K562 (cell line): Measurements from ENCODE around the gene MYO18B. TPM values are rescaled to one million over a fixed set of nuclear protein-coding genes. Genes with fewer than 3 reads are reported as not detected.

Experiments
- ATAC-seq: fragments of 200-7000 bp; cut with Tn5 transposase; 3 replicates; pipeline ENCODE4 v1.9.1; 2020; ENCODE audit warnings: moderate library complexity
- BruUV-seq: library from RNA; stranded (reverse); fragments of 400-500 nt; replicated peaks from 2 replicates; lab custom pipeline; 2021; lab: Mats Ljungman, UMichigan
- CTCF ChIA-PET: fragments of 300-600 bp; formaldehyde crosslinking; extraction: SDS; loops from one replicate; lab custom pipeline; 2021; ENCODE audit warnings: low intra/inter-chr PET ratio; lab: Yijun Ruan, JAX
- POLR2A ChIA-PET: fragments of 300-600, 350-650 bp; sonication (Branson Sonifier 250); formaldehyde crosslinking; extraction: SDS; loops from one replicate; lab custom pipeline; 2021; ENCODE audit warnings: antibody characterized with exemption, inconsistent platforms; lab: Yijun Ruan, JAX
- DNase-seq, 4 experiments: peaks; one replicate each; pipeline versions ENCODE4 v3.0.0 to v3.0.0-alpha.2; 2011 to 2018; ENCODE audit warnings: low spot score in 3 of 4, mixed read lengths in 3 of 4; ENCODE audit errors: extremely low read depth in 1 of 4
- FAIRE-seq: peaks from 2 replicates; lab custom pipeline; 2011; peaks lifted over from hg19 to GRCh38; lab: Jason Lieb, UNC
- H2AFZ ChIP-seq: 2 replicates; pipeline ENCODE4 v1.6.0; 2011; ENCODE audit warnings: low read depth, low read length, control low read depth, inconsistent platforms
- H3K27ac ChIP-seq: fragments of 200-600 bp; 3 replicates; pipeline ENCODE4 v1.8.0; 2011; ENCODE audit warnings: low read depth, mild to moderate bottlenecking, control low read depth, inconsistent platforms, low read length, moderate library complexity, mixed read lengths; ENCODE audit errors: extremely low read depth
- H3K27me3 ChIP-seq, 2 experiments: fragments of 300-600 bp in 1 of 2; 2 replicates in 1 of 2; 3 replicates in 1 of 2; pipeline versions ENCODE4 v1.6.0 to v1.8.0; 2011; ENCODE audit warnings: inconsistent platforms in 2 of 2, low read length in 2 of 2, mild to moderate bottlenecking in 1 of 2, mixed read lengths in 1 of 2, moderate library complexity in 1 of 2; ENCODE audit not compliant: control insufficient read depth in 2 of 2, insufficient read depth in 2 of 2
- H3K36me3 ChIP-seq: fragments of 300-600 bp; 3 replicates; pipeline ENCODE4 v1.8.0; 2011; ENCODE audit warnings: mild to moderate bottlenecking, low read length, inconsistent platforms; ENCODE audit not compliant: control insufficient read depth, insufficient read depth
- H3K4me1 ChIP-seq, 2 experiments: fragments of 200-600 bp in 1 of 2; replicated peaks in 1 of 2; 2 replicates in 1 of 2; 3 replicates in 1 of 2; pipeline versions ENCODE4 v1.5.1 to v1.8.0; 2011; ENCODE audit warnings: inconsistent platforms in 2 of 2, low read length in 2 of 2, mild to moderate bottlenecking in 1 of 2, mixed read lengths in 1 of 2, moderate library complexity in 1 of 2; ENCODE audit not compliant: control insufficient read depth in 2 of 2, insufficient read depth in 2 of 2
- H3K4me2 ChIP-seq: 2 replicates; pipeline ENCODE4 v1.6.1; 2011; ENCODE audit warnings: low read length, control low read depth, inconsistent platforms, mixed read lengths; ENCODE audit not compliant: insufficient read depth
- H3K4me3 ChIP-seq: fragments of 200-600 bp; sonication (generic), shearing (Covaris generic); 2 replicates; pipeline ENCODE4 v1.5.1; 2016; ENCODE audit warnings: control low read depth, inconsistent platforms
- H3K79me2 ChIP-seq: fragments of 200-600 bp; 3 replicates; pipeline ENCODE4 v1.8.0; 2011; ENCODE audit warnings: low read length, inconsistent platforms; ENCODE audit not compliant: control insufficient read depth, insufficient read depth
- H3K9ac ChIP-seq, 2 experiments: 2 replicates each; pipeline versions ENCODE4 v1.6.0 to v1.6.1; 2011; ENCODE audit warnings: low read depth in 2 of 2, low read length in 2 of 2, control low read depth in 1 of 2, inconsistent platforms in 1 of 2, mild to moderate bottlenecking in 1 of 2, mixed read lengths in 1 of 2; ENCODE audit not compliant: insufficient read depth in 1 of 2
- H3K9me1 ChIP-seq: one replicate; pipeline ENCODE4 v1.6.0; 2011; ENCODE audit warnings: inconsistent platforms, mild to moderate bottlenecking, low read length, moderate library complexity; ENCODE audit not compliant: control insufficient read depth, insufficient read depth
- H3K9me3 ChIP-seq: replicated peaks from 2 replicates; pipeline ENCODE4 v1.5.1; 2011; ENCODE audit warnings: low read depth, low read length, inconsistent platforms; ENCODE audit not compliant: control insufficient read depth, insufficient read depth
- H4K20me1 ChIP-seq: replicated peaks from 2 replicates; pipeline ENCODE4 v1.6.1; 2011; ENCODE audit warnings: low read length, inconsistent platforms, mixed read lengths; ENCODE audit not compliant: control insufficient read depth, insufficient read depth
- E4F1 ChIP-seq: fragments of 250-450 bp; sonication (Bioruptor Pico); IDR thresholded peaks from 2 replicates; pipeline ENCODE4 v1.5.0; 2021; ENCODE audit warnings: mild to moderate bottlenecking, borderline replicate concordance
- ETV6 ChIP-seq, 3 experiments: fragments of 150-350 bp in 1 of 3; sonication (generic) in 1 of 3; formaldehyde crosslinking in 1 of 3; IDR thresholded peaks; 2 replicates each; pipeline versions ENCODE4 v1.6.1 to v1.8.0; 2014 to 2022; ENCODE audit warnings: borderline replicate concordance in 2 of 3, low read depth in 2 of 3, antibody characterized with exemption in 1 of 3, low read length in 1 of 3, mild to moderate bottlenecking in 1 of 3, missing genetic modification reagents in 1 of 3
- GATAD2A ChIP-seq: fragments of 450-650 bp; IDR thresholded peaks from 2 replicates; pipeline ENCODE4 v1.6.1; 2017
- MTA1 ChIP-seq: fragments of 450-650 bp; IDR thresholded peaks from 2 replicates; pipeline ENCODE4 v1.6.1; 2017; ENCODE audit warnings: borderline replicate concordance
- MYC ChIP-seq, 2 experiments: fragments of 250-450 bp in 1 of 2; sonication (Bioruptor Pico) in 1 of 2; IDR thresholded peaks; 2 replicates each; pipeline versions ENCODE4 v1.5.1 to v1.6.1; 2012 to 2021; ENCODE audit warnings: low read depth in 2 of 2, borderline replicate concordance in 1 of 2, improper control_type of control experiment in 1 of 2, low read length in 1 of 2, mild to moderate bottlenecking in 1 of 2, moderate library complexity in 1 of 2
- TRIM28 ChIP-seq: fragments of 450-650 bp; IDR thresholded peaks from 2 replicates; pipeline ENCODE4 v1.6.1; 2017
- WGBS: fragments of 100-300 bp; shearing (Covaris generic); methylation state at CpG from one replicate; pipeline ENCODE4 v1.1.6; 2016; ENCODE audit warnings: low coverage, mixed read lengths; ENCODE audit not compliant: insufficient coverage; ENCODE audit errors: missing lambda C conversion rate; 5-methylcytosine and 5-hydroxymethylcytosine counted together
- in situ Hi-C: fragments of 300-500 bp; cut with MboI; formaldehyde crosslinking; loops from 4 replicates; pipeline ENCODE4 v1.15.0; 2018; ENCODE audit warnings: inconsistent platforms, mixed read lengths
- intact Hi-C: fragments of 100-400 bp; cut with micrococcal nuclease; formaldehyde crosslinking; loops from 2 replicates; pipeline ENCODE4 v1.14.2; 2022
- polyA plus RNA-seq, 8 experiments: library from polyadenylated mRNA; depleted of rRNA in 4 of 8; stranded (reverse) in 5 of 8; unstranded in 3 of 8; fragments of >200 nt; fragmentation: Nextera tagmentation in 2 of 8; fragmentation: Illumina TruSeq in 1 of 8; extraction: Ambion mirVana in 2 of 8; extraction: Trizol in 1 of 8; gene quantifications; 2 replicates each; pipeline versions ENCODE4 v1.2.1 to v1.2.3, GENCODE V29; 2011 to 2014; ENCODE audit warnings: inconsistent platforms in 1 of 8, missing spikeins in 1 of 8
- total RNA-seq, 7 experiments: library from RNA; depleted of rRNA in 6 of 7; stranded (reverse); fragments of >200 nt in 6 of 7; fragmentation: Illumina TruSeq in 2 of 7; extraction: Trizol in 2 of 7; gene quantifications; 2 replicates each; pipeline versions ENCODE4 v1.2.1 to v1.2.3, GENCODE V29; 2011 to 2021; ENCODE audit warnings: low replicate concordance in 1 of 7
- TF ChIP-seq, protein P1 (sequence below): IDR thresholded peaks from 2 replicates; pipeline ENCODE4 v1.6.1; 2014; ENCODE audit warnings: antibody characterized with exemption
- TF ChIP-seq, protein P2 (sequence below), 2 experiments: fragments of 200-800 bp in 1 of 2; sonication (Bioruptor generic) in 1 of 2; sonication (generic) in 1 of 2; formaldehyde crosslinking in 1 of 2; IDR thresholded peaks in 1 of 2; conservative IDR thresholded peaks in 1 of 2; 2 replicates each; pipeline versions ENCODE4 v1.5.0 to v1.6.1; 2016 to 2020; ENCODE audit warnings: missing compliant biosample characterization in 1 of 2, missing genetic modification characterization in 1 of 2, missing genetic modification reagents in 1 of 2
- TF ChIP-seq, protein P3 (sequence below): sonication (generic); formaldehyde crosslinking; IDR thresholded peaks from 2 replicates; pipeline ENCODE4 v1.8.0; 2022; ENCODE audit warnings: mild to moderate bottlenecking, missing genetic modification reagents

MYO18B gene
- total and polyA plus RNA-seq, 9 of the 15 experiments (the other 6 are each of a cell fraction or from before 2014, with no cell fraction given) = 0.06 to 7.0 (median 4.3) TPM

GRCh38 chr22:25902402-25902801, 160.4 kb downstream of the MYO18B start:
- BruUV-seq = no TSS peak
- WGBS = 64% methylated on average over 6 of the region's 8 CpGs
- ChIA-PET CTCF (no interaction called here), POLR2A (no interaction called here)
- in situ Hi-C loops (no loop called here), intact Hi-C loops (no loop called here)
- Histone ChIP-seq H2AFZ (no peak overlapping the region), H3K27ac (no peak overlapping the region), H3K9me1 (no peaks in the 10 kb centered on the region), H4K20me1 (no peaks in the 10 kb centered on the region), H3K9me3 (no peaks in the 10 kb centered on the region), H3K27me3 (no peaks in the 10 kb centered on the region), H3K79me2 (no peaks in the 10 kb centered on the region), H3K36me3 (peaks cover 37% of the 10 kb centered on the region; the same call in 2 of the 3 replicates), H3K4me1 (no peaks in the 10 kb centered on the region), H3K4me2 (no peak overlapping the region), H3K4me3 (no peak overlapping the region), H3K9ac (no peak overlapping the region)
- ATAC-seq = no peak
- FAIRE-seq = no peak
- DNase-seq = no peak
- TF ChIP-seq GATAD2A (no peak), E4F1 (no peak), MYC (IDR thresholded peaks at IDR 0.05; ENCODE audit: low read depth, low read length) (no peak), MYC (CRISPR knock-in tag; IDR thresholded peaks at IDR 0.05; ENCODE audit: borderline replicate concordance, low read depth) (no peak), MTA1 (no peak), ETV6 (IDR thresholded peaks at IDR 0.05; ENCODE audit: borderline replicate concordance in 1 of 2, low read depth in 2 of 2, low read length in 1 of 2) (no peak), ETV6 (CRISPR knock-in tag; IDR thresholded peaks at IDR 0.05; ENCODE audit: borderline replicate concordance) (no peak), TRIM28 (no peak)
- TF ChIP-seq, protein P1, sequence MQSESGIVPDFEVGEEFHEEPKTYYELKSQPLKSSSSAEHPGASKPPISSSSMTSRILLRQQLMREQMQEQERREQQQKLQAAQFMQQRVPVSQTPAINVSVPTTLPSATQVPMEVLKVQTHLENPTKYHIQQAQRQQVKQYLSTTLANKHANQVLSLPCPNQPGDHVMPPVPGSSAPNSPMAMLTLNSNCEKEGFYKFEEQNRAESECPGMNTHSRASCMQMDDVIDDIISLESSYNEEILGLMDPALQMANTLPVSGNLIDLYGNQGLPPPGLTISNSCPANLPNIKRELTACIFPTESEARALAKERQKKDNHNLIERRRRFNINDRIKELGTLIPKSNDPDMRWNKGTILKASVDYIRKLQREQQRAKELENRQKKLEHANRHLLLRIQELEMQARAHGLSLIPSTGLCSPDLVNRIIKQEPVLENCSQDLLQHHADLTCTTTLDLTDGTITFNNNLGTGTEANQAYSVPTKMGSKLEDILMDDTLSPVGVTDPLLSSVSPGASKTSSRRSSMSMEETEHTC = no peak
- TF ChIP-seq, protein P2, sequence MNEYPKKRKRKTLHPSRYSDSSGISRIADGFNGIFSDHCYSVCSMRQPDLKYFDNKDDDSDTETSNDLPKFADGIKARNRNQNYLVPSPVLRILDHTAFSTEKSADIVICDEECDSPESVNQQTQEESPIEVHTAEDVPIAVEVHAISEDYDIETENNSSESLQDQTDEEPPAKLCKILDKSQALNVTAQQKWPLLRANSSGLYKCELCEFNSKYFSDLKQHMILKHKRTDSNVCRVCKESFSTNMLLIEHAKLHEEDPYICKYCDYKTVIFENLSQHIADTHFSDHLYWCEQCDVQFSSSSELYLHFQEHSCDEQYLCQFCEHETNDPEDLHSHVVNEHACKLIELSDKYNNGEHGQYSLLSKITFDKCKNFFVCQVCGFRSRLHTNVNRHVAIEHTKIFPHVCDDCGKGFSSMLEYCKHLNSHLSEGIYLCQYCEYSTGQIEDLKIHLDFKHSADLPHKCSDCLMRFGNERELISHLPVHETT (CRISPR knock-in tag; conservative IDR thresholded peaks at IDR 0.05 in 1 of 2, IDR thresholded peaks at IDR 0.05 in 1 of 2) = no peak
- TF ChIP-seq, protein P3, sequence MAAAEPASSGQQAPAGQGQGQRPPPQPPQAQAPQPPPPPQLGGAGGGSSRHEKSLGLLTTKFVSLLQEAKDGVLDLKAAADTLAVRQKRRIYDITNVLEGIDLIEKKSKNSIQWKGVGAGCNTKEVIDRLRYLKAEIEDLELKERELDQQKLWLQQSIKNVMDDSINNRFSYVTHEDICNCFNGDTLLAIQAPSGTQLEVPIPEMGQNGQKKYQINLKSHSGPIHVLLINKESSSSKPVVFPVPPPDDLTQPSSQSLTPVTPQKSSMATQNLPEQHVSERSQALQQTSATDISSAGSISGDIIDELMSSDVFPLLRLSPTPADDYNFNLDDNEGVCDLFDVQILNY (CRISPR knock-in tag) = no peak
